ENCODE measurements around the gene NUP62.
A peak's percentile ranks its signal among the peaks of the same experiment; 100 is the strongest.
"Not testable (repeated sequence)": the region's sequence is repeated elsewhere in the genome, so short reads cannot be mapped to it uniquely, and the experiment has no call there.

Gene NUP62, protein sequence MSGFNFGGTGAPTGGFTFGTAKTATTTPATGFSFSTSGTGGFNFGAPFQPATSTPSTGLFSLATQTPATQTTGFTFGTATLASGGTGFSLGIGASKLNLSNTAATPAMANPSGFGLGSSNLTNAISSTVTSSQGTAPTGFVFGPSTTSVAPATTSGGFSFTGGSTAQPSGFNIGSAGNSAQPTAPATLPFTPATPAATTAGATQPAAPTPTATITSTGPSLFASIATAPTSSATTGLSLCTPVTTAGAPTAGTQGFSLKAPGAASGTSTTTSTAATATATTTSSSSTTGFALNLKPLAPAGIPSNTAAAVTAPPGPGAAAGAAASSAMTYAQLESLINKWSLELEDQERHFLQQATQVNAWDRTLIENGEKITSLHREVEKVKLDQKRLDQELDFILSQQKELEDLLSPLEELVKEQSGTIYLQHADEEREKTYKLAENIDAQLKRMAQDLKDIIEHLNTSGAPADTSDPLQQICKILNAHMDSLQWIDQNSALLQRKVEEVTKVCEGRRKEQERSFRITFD

DNA sequence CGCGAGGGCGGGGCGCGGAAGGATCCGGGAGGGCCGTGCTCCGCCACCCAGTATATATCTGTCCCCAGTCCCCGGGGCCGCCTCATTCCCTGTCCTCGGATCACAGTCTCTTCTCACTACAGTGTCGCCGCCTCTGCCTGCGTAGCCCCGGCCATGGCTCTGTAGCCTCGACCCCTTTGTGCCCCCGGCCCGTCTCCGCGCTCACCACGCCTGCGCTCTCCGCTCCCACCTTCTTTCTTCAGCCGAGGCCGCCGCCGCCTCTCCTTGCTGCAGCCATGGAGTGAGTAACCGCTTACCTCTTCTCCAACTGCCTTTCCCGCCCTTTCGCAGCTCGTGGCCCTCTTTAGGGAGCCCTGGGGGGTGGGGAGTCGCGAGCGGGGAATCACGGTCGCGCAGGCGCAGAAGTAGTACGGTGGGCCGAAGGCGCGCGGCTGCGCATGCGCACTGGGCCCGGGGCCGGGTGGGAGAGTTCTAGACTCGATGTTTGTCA, at the start of gene NUP62, which contains the start of gene ATF5:
TSS of gene NUP62 (minus strand) at position 384 of the 490 bp plus-strand sequence. CDS start 19,697 bp downstream, outside the sequence.
TSS of gene ATF5 (plus strand) at position 85 of the 490 bp plus-strand sequence. CDS start 1,646 bp downstream, outside the sequence.
- peak; percentile 80 to 81 for DNase-seq

DNA sequence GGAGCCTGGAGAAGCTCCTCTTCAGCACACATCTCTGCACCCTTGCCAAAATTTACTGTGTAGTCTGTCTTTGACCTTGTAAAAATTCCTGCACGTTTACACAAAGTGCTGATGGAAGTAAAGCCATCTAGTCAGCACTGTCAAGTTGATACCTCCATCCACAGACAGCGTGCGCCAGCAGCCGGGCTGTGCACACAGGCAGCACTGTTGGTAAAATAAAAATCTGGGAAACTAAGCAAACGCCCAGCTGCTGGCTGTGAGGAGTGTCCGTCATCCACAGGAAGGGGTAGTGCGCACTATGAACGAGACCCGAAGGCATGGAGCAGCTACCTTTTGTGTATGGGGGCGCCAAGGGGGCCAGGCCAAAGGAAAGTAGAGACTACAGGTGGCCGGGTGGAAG, 49.0 kb upstream of the NUP62 start:
- no peak for DNase-seq

DNA sequence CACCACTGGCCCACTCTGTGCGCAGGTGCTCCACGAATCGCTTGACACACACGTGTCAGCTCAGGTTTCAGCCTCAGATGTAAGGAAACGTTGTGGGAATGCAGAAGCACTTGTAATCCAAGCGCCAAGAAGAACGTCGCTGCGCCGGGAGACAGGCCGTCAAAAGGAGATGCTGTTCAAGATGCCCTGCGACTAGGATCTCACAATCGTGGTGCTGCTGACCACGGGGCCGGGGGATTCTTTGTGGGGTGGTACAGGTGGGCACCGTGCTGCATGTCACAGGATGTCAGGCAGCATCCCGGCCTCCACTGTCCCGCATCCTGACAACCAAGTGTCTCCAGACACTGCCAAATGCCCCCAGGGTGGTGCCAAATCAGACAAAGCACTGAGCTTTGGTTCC, 48.6 kb upstream of the NUP62 start:
- no peak for DNase-seq

DNA sequence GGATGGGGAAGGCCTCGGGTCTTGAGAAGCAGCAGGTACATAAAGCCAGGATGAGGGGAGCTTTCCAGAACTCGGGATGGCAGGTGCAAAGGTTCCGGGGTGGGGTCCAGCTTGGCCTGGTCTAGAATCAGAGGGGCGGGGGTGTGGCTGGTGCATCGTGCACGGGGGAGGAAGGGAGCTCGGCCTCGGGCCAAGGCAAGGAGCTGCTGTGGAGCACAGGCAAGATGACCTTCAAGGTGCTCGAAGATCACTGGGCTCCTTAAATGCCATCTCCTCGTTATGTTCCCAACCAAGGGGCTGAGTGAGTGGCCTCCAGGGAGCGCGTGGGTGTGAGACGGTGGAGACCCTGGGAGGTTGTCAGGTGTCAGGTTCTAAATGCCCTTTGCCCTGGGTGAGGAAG, 47.8 kb upstream of the NUP62 start:
- no peak for DNase-seq

DNA sequence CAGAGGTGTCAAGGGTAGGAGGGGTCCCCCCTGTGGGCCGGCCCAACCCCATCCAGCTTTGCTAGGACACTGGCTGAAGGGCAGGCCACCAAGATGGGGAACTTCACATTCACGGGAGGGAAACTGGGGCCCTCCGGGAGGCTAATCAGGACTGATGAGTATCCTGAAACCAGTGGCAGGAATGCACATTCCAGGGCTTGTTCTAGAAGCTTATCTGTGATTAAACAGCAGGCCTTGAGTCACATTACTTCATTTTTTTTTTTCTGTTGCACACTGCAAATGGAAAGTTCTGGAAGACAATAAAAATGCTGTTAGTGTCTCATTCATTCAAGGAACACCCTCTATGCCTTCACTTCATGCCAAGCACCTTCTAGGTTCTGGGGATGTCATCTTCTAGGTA, 47.2 kb upstream of the NUP62 start:
- DNase-seq, result no peak

DNA sequence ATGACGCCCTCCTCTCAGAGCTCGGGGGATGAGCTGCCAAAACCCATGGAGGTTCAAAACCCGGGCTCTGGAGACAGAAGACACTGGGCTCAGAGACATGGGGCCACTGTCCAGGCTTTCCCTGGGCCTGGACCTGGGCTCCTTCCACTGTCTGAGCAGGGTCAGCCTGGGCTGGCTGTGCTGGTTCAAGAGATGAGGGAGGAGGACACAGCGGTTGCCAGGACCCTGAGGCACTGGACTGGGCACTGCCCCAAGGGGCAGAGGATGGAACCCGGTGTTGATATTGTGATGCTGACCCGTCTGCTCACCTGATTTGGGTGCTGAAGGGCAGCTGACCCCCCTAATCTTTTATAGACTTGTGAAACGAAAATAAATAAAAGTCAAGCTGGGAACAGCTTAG, 45.7 kb upstream of the NUP62 start:
- DNase-seq, result no peak

DNA sequence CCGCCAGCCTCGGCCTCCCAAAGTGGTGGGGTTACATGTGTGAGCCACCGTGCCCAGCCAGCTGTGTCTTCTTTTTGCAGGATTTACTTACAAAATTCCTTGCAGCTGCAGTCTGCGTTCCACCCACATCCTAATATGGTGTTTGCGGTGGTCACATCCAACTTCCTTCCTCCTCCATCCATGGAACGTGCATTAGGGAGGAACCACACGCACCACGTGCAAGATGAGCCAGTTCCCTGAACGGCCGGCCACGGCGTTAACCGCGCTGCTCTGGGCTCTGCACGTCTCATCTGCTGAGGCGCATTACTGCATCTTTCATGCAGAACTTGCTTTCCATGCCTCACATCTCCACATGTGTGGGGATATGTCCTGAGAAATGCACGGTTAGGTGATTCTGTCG, 44.7 kb upstream of the NUP62 start:
- no peak for DNase-seq

DNA sequence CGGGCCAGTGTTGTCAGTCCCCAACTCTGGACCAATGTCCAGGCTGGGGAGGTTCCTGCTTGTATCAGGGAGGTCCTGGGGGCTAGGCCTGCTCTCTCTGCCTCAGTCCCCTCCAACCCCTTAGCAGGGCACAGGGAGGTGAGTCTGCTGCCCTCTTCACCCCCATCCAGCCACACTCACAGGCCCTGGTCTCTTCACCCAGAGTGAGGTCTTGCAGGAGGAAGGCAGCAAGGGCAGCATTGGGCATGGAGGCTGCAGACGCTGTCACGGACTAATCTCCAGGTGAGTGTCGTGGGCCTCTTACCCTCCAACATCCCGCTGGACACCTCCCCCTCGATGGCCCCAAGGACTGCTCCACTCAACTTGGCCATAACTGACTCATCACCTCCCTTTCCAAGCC, 43.5 kb upstream of the NUP62 start:
- no peak for DNase-seq

DNA sequence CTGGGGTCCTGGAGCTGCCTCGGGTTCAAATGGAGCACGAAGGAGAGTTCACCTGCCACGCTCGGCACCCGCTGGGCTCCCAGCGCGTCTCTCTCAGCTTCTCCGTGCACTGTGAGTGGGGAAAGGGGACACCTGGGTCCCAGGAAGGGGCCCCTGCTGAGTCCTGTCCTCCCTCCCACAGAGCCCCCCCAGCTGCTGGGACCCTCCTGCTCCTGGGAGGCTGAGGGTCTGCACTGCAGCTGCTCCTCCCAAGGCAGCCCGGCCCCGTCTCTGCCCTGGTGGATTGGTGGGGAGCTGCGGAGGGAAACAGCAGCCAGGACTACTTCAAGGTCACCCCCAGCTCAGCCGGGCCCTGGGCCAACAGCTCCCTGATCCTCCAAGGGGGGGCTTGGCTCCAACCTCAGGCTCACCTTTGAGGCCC, 42.7 kb upstream of the NUP62 start:
- DNase-seq, result no peak

DNA sequence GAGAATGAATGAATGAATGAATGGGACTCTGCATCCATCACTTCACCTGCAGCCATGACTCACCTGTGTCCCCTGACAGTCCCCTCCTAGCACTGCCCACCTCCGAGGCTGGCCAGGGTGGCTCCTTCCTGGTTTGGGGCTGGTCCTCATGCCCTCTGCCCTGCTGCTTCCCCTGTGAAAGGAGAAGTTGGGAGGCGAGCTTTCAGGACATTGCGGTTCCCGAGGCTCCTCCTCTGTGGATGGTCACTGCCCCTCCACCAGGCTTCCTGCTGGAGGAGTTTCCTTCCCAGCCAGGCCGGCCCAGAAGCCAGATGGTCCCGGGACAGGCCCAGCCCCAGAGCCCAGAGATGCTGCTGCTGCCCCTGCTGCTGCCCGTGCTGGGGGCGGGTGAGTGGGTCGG, 40.1 kb upstream of the NUP62 start:
- peak; percentile 35 to 39 for DNase-seq

DNA sequence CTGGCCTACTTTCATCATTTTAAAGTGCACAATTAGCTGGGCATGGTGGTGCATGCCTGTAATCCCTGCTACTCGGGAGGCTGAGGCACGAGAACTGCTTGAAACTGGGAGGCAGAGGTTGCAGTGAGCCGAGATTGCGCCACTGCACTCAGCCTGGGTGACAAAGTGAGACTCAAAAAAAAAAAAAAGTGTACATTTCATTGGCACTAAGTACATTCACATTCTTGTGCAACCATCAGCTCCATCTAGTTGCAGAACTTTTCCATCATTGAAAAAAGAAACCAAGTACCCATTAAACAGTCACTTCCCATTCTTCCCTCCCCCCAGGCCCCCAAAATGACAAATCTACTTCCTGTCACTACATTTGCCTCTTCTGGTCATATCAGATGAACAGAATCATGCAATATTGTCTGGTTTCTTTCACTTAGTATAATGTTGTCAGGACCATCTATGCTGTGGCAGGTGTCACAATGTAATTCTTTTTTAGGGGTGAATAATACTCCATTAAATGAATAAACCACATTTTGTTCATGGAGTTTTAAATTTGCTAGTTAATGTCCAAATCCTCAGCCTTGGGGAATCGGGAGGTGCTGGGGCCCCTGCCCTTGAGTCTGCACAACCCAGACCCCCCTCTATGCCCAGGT, 39.1 kb upstream of the NUP62 start:
- peak; percentile 78 to 83 for DNase-seq

DNA sequence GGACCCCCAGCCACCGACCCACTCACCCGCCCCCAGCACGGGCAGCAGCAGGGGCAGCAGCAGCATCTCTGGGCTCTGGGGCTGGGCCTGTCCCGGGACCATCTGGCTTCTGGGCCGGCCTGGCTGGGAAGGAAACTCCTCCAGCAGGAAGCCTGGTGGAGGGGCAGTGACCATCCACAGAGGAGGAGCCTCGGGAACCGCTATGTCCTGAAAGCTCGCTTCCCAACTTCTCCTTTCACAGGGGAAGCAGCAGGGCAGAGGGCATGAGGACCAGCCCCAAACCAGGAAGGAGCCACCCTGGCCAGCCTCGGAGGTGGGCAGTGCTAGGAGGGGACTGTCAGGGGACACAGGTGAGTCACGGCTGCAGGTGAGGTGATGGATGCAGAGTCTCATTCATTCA, 31.7 kb upstream of the NUP62 start, which contains the start of gene SIGLEC11:
TSS of gene SIGLEC11 (minus strand) at position 193 of the 400 bp plus-strand sequence. CDS start at position 102, 91 bp downstream.
- DNase-seq, result not testable (repeated sequence)

DNA sequence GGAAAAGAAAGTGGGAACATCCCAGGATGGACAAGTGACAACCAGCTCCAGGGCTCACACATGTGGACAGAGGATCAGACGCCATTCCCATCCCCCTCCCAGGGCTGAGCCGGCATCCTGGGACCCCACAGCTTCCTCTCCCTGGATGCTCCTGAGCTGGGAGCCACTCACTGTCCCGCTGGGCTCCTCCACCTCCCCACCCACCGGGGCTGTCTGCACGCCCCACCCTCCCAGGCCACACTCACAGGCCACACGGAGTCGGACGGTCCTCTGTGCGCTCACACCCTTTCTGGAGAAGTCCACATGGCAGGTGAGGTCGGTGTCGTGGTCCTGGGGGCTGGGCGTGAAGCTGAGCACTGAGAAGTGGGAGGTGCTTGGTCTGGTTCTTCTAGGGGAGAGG, 30.6 kb upstream of the NUP62 start:
- not testable (repeated sequence) for DNase-seq

DNA sequence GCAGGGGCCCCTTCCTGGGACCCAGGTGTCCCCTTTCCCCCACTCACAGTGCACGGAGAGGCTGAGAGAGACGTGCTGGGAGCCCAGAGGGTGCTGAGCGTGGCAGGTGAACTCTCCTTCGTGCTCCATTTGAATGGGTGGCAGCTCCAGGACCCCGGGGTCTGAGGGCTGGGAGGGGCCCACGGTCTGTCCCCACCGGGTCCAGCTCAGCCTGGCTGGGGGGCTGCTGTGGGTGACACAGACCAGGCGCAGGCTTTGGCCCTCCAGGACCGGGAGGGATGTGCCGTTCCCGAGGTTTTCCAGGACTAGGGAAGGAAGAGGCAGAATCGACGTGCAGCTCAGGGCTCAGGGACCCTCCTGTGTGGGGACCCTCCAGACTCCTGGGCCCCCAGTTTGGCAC, 29.3 kb upstream of the NUP62 start:
- not testable (repeated sequence) for DNase-seq

DNA sequence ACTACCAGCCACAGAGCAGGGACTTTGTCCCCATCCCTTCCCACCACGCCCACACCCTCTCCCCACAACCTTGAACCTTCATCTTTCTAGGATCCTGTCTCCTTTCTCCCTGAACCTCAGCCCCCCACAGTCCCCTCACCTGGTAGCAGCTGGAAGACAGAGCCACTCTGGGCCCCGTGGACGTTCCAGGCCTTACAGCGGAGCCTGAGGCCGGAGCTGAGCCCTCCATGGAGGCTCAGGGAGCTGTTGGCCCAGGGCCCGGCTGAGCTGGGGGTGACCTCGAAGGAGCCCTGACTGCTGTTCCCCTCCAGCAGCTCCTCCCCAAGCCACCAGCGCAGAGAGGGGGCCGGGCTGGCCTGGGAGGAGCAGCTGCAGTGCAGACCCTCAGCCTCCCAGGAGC, 28.8 kb upstream of the NUP62 start:
- not testable (repeated sequence) for DNase-seq

DNA sequence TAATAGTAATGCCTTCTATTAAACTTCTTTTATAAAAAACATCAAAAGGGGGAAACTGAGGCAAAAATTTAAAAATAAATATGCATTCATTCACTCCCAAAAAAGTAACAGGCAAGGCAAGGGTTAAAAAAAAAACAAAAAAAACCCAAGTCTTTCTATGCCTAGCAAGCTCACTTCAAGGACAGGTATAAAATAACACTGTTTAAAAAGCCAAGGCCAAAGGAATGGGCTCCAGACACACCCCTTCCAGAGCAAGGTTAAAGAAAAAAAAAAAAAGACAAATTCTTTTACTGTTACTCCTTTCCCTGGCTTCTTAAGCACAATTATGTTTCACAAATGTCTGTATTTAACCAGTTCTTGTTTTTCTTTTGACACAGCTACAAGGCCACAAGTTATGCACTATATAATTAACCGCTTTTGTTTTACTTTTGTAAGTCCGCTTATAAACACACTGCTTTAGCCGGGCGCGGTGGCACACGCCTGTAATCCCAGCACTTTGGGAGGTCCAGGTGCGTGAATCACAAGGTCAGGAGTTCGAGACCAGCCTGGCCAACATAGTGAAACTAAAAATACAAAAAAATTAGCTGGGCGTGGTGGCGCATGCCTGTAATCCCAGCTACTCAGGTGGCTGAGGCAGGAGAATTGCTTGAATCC, 28.1 kb upstream of the NUP62 start:
- DNase-seq, result no peak

DNA sequence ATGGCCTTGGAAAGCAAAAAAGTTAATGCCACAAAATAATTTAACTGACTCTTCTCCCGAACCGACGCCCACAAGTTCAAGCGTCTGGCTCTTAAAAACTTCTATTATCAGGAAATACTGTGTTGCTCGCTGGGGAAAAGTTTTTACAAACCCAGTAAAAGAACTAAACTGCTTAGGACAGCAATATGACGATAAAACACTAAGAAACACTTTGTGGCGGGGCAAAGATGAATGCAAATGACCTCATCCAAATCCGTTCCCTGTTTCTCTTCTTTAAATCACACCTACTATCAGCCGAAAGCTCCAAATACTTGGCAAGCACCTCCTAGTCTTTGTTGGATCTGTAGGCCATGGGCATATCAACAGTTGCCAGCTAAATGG, 26.8 kb upstream of the NUP62 start:
- no peak for DNase-seq

DNA sequence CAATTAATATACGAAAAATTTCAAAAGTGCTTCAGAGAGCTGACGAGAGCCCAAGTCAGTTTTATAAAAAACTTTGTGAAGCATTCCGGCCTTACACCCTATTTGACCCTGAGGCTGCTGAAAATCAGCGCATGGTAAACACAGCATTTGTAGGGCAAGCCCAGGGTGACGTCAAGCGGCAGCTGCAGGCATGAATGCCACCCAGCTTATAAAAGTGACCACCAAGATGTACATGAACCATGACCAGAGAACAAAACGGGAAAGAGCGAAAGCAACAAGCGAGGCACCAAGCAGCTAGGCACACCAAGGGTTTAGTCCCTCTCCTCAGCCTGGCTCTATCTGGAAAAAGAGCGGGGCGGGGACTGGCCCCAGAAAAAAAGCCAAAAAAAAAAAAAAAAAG, 25.6 kb upstream of the NUP62 start:
- DNase-seq, result no peak

DNA sequence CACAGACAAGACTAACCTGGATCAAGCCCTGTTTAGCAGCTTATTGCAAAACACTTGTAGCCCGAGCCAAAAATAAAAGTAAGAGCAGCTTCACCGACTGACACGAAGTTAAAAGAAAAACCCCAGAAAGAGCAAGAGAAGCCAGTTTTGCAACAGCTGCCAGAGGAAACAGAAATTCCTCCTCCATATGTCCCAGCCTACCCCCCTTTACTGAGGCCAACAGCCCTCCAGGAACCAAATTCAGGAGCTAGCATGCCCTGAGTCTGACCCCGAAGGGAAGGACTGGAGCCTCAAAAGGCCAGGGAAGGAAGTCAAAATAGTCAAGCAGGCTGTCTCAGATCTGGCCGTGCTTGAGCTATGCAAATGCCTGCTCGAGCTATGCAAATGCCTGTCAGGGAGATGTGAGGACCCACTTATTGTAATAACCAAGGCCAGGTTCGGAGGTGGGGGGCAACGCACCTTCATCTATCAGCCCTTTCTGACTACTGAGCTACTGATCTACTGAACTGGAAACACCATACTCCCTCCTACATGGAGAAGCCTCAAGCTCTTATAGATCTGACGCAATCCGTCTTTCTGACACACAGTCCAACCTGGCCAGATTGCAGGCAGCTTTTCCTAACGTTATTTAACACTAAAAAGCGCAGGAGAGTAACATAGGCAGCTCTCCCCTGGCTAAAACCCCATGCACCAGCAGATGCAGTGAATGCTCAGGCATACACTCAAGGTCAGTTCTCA, 25.0 kb upstream of the NUP62 start:
- DNase-seq, result peak; percentile 72 to 79

DNA sequence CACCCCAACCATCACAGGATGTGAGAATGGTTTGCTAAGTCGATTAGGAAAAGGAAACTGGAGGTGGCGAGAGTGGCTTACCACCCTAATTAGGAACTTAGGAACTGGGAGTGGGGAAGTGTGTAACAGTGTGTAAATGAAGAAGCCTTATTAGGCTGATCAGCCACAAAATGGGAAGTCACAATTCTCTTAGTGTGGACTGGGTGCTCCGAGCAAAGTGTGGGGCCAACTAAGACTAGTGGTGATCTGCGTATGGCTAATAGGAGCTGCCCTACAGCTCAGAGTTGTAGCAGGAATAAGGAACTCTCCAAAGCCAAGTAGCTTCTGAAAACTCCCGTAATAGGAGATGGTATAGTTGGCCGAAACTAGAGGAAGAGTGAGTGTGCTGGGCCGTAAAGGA, 24.1 kb upstream of the NUP62 start:
- peak; percentile 58 to 61 for DNase-seq

DNA sequence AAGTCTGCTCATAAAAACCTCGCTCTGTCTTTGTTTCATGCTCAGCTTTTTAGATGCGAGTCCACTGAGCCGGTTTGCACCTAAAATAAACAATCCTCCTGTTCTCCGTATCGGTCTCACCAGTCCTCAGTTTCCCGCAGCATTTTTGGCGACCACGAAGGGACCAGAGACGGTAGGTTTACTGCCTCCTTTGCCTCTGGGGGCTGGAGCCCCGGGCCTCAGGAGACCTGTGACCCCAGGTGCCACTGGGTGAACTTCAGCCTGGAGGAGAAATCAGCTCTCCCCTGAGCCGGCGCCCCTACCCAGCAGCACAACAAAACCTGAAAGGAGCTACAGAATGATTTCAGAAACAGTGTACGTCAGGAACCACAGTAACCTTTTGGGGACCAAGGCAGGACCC, 23.6 kb upstream of the NUP62 start:
- DNase-seq, result no peak

DNA sequence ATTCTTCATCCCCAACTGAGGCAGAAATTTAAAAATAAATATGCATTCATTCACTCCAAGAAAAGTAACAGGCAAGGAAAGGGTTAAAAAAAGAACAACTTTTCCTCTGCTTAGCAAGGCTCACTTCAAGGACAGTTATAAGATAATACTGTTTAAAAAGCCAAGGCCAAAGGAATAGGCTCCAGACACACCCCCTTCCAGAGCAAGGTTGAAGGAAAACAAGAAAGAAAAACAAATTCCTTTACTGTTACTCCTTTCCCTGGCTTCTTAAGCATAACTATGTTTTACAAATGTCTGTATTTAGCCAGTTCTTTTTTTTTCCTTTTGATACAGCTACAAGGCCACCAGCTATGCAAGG, 23.2 kb upstream of the NUP62 start:
- DNase-seq, result no peak

Data from AML-193 (cell line).